ENCODE measurements around the gene GUCY1B1.

Gene GUCY1B1

GRCh38 chr4:155758481-155759371, at the start of gene GUCY1B1:
GUCY1B1 (plus strand) TSS chr4:155759021; CDS start chr4:155759141, 120 bp downstream.
- peak; percentile 68 to 89 for DNase-seq

GRCh38 chr4:155709918-155710317, 48.9 kb upstream of the GUCY1B1 start:
- no peak for DNase-seq

- no peak for DNase-seq
Observed at GRCh38 chr4:155711556-155711955, 47.3 kb upstream of the GUCY1B1 start.

GRCh38 chr4:155712846-155713245, 46.0 kb upstream of the GUCY1B1 start:
- no peak for DNase-seq

GRCh38 chr4:155713911-155714310, 44.9 kb upstream of the GUCY1B1 start:
- DNase-seq: no peak

- DNase-seq: no peak
Observed at GRCh38 chr4:155722336-155722735, 36.5 kb upstream of the GUCY1B1 start.

GRCh38 chr4:155722816-155723499, 35.9 kb upstream of the GUCY1B1 start:
- no peak for DNase-seq

- DNase-seq: no peak
Observed at GRCh38 chr4:155724731-155725130, 34.1 kb upstream of the GUCY1B1 start.

GRCh38 chr4:155734065-155734464, 24.8 kb upstream of the GUCY1B1 start:
- no peak for DNase-seq

GRCh38 chr4:155734951-155735350, 23.9 kb upstream of the GUCY1B1 start:
- no peak for DNase-seq

GRCh38 chr4:155735496-155735895, 23.3 kb upstream of the GUCY1B1 start:
- no peak for DNase-seq

GRCh38 chr4:155738548-155738947, 20.3 kb upstream of the GUCY1B1 start:
- DNase-seq: no peak

GRCh38 chr4:155741546-155741945, 17.3 kb upstream of the GUCY1B1 start:
- no peak for DNase-seq

- no peak for DNase-seq
Observed at GRCh38 chr4:155742310-155743015, 16.4 kb upstream of the GUCY1B1 start.

- DNase-seq: no peak
Observed at GRCh38 chr4:155745984-155746383, 12.8 kb upstream of the GUCY1B1 start.

- no peak for DNase-seq
Observed at GRCh38 chr4:155748039-155748438, 10.8 kb upstream of the GUCY1B1 start.

- no peak for DNase-seq
Observed at GRCh38 chr4:155749041-155749440, 9.8 kb upstream of the GUCY1B1 start.

- no peak for DNase-seq
Observed at GRCh38 chr4:155751569-155751968, 7.3 kb upstream of the GUCY1B1 start.

GRCh38 chr4:155757745-155758265, 1.0 kb upstream of the GUCY1B1 start:
- no peak for DNase-seq

GRCh38 chr4:155759372-155760252, 791 bp downstream of the GUCY1B1 start:
- DNase-seq: no peak

- DNase-seq: no peak
Observed at GRCh38 chr4:155761047-155761446, 2.2 kb downstream of the GUCY1B1 start.

GRCh38 chr4:155761916-155762315, 3.1 kb downstream of the GUCY1B1 start:
- DNase-seq: no peak

Data from CD4-positive, alpha-beta T cell treated with Interleukin-1 beta for 1 hour (primary cell).